ENCODE results near the gene TXNDC5.

DNA sequence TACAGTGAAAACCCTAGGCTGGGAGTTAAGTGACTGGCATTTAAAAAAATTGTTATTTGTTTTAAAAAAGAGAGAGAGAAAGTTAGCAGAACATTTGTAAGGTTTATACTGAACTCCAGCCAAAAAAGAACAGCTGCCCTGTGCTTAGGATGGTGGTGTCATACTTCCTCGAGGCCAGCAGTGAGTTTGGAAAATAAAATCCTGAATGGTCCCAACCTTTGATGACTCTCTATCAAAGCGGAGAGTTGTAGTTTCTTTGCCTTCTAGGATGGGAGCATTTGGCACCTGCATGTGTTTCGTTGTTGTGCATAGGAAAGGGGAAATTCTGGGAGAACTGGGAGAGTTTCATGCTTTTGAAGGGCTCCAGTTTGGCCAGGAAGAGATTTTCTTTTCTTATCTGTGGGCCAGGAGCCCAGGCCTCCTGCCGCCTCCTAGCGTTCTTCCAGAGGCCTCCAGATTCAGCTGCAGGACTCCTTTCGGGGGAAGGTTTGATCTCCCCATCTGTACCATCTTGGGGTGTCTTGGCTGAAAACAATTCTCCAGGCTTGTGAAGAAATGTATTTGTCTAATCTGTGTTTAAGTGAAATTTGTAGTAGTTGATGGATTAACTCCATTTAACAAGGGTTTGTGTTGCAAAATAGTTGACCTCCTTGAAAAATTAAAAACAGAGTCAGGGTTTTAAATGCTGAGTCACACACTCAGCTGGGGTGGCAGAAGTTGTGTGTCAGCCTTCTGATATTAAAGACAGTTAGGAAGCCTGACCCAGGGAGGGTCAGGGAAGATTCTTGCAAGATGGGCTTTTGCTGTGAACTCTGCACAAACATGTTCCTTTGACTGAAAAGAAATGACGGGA lies 63.4 kb downstream of the TXNDC5 start:
- TF ChIP-seq, protein P1, sequence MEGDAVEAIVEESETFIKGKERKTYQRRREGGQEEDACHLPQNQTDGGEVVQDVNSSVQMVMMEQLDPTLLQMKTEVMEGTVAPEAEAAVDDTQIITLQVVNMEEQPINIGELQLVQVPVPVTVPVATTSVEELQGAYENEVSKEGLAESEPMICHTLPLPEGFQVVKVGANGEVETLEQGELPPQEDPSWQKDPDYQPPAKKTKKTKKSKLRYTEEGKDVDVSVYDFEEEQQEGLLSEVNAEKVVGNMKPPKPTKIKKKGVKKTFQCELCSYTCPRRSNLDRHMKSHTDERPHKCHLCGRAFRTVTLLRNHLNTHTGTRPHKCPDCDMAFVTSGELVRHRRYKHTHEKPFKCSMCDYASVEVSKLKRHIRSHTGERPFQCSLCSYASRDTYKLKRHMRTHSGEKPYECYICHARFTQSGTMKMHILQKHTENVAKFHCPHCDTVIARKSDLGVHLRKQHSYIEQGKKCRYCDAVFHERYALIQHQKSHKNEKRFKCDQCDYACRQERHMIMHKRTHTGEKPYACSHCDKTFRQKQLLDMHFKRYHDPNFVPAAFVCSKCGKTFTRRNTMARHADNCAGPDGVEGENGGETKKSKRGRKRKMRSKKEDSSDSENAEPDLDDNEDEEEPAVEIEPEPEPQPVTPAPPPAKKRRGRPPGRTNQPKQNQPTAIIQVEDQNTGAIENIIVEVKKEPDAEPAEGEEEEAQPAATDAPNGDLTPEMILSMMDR (IDR thresholded peaks at IDR 0.05), result no peak
- TF ChIP-seq POLR2AphosphoS5 (IDR thresholded peaks at IDR 0.05), result no peak

All from prostate gland (tissue), 2 donors.